Measurements from ENCODE around the gene NELFB.

DNA sequence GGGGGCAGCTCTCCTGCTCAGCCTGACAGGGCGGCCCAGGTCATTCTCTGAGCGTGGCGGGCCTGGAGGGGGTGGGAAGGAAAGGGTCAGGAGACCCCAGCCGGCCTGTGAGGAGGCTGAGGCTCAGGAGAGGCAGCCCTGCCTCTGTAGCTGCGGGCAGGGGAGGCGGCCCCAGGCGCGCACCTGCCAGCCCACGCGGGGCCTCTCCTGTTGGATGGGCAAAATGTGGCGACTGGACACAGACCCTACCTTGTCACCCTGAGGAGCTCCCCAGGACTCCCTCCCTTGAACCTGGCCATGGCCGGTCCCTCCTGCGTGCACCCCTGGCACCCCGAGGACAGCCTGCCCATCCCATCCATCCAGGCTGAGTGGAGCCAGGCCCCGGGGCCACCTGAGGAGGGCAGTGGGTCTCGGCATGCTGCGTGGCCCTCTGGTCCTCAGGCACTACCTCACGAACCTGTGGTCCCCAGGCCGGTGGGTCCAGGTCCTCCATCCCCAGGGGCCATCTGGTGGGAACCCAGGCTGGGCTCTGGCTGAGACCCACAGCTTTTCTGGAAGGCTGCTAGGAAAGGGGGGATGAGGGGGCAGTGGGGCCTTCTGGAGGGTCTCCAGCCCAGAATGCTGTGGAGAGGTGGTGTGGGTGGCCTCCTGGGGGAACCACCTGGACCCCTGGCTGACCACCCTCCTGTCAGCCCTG lies 62.0 kb downstream of the NELFB start:
- TF ChIP-seq POLR2A (IDR thresholded peaks at IDR 0.05; ENCODE audit: low read length) = no peak
- TF ChIP-seq GATA1 (IDR thresholded peaks at IDR 0.05; ENCODE audit: low read depth, low read length) = no peak
